HT-29 (cell line): Measurements from ENCODE around the gene SLC6A13. TPM values are rescaled to one million over a fixed set of nuclear protein-coding genes. Genes with fewer than 3 reads are reported as not detected.
"Not testable (repeated sequence)": the region's sequence is repeated elsewhere in the genome, so short reads cannot be mapped to it uniquely, and the experiment has no call there.

Experiments used
- DNase-seq: peaks from one replicate; pipeline ENCODE4 v3.0.0-alpha.2; 2015; ENCODE audit warnings: low spot score
- total RNA-seq: library from RNA; depleted of rRNA; stranded (reverse); fragments of >200 nt; shearing (Covaris generic); gene quantifications from 2 replicates; pipeline ENCODE4 v1.2.3, GENCODE V29; 2014

The SLC6A13 gene
- total RNA-seq, 1 experiment from 2014 or later: not detected

- no peak for DNase-seq
Observed at GRCh38 chr12:264269-264668, 1.6 kb upstream of the SLC6A13 start.

GRCh38 chr12:263574-263973 is 938 bp upstream of the SLC6A13 start:
- DNase-seq: no peak

GRCh38 chr12:262113-262512 is 523 bp downstream of the SLC6A13 start:
- DNase-seq: no peak

- no peak for DNase-seq
Observed at GRCh38 chr12:257521-258321, 4.9 kb downstream of the SLC6A13 start.

GRCh38 chr12:256958-257357 is 5.7 kb downstream of the SLC6A13 start:
- DNase-seq: no peak

- DNase-seq: no peak
Observed at GRCh38 chr12:256225-256624, 6.4 kb downstream of the SLC6A13 start.

- no peak for DNase-seq
Observed at GRCh38 chr12:254912-255311, 7.7 kb downstream of the SLC6A13 start.

GRCh38 chr12:254039-254438 is 8.6 kb downstream of the SLC6A13 start:
- DNase-seq: no peak

- DNase-seq: no peak
Observed at GRCh38 chr12:253116-253831, 9.4 kb downstream of the SLC6A13 start.

GRCh38 chr12:252636-253035 is 10.0 kb downstream of the SLC6A13 start:
- peak; percentile 16 for DNase-seq

GRCh38 chr12:247271-247670 is 15.4 kb downstream of the SLC6A13 start:
- no peak for DNase-seq

- DNase-seq: no peak
Observed at GRCh38 chr12:243381-243780, 19.3 kb downstream of the SLC6A13 start.

- DNase-seq: no peak
Observed at GRCh38 chr12:242496-242895, 20.1 kb downstream of the SLC6A13 start.

- no peak for DNase-seq
Observed at GRCh38 chr12:241266-241665, 21.4 kb downstream of the SLC6A13 start.

GRCh38 chr12:240566-240965 is 22.1 kb downstream of the SLC6A13 start:
- DNase-seq: no peak

- DNase-seq: no peak
Observed at GRCh38 chr12:238736-239398, 23.8 kb downstream of the SLC6A13 start.

GRCh38 chr12:238116-238515 is 24.5 kb downstream of the SLC6A13 start:
- no peak for DNase-seq

GRCh38 chr12:237026-237815 is 25.4 kb downstream of the SLC6A13 start:
- DNase-seq: peak; percentile 14

- no peak for DNase-seq
Observed at GRCh38 chr12:236445-236844, 26.2 kb downstream of the SLC6A13 start.

GRCh38 chr12:235967-236366 is 26.7 kb downstream of the SLC6A13 start:
- DNase-seq: not testable (repeated sequence)

GRCh38 chr12:234891-235415 is 27.7 kb downstream of the SLC6A13 start:
- DNase-seq: no peak
